Suppressor macrophage treated with lipopolysaccharide for 4 hours (primary cell): ENCODE data around the gene GK2.

Source experiments
- DNase-seq: peaks from one replicate; pipeline ENCODE4 v3.0.0-alpha.2; 2020

The GK2 gene

DNA sequence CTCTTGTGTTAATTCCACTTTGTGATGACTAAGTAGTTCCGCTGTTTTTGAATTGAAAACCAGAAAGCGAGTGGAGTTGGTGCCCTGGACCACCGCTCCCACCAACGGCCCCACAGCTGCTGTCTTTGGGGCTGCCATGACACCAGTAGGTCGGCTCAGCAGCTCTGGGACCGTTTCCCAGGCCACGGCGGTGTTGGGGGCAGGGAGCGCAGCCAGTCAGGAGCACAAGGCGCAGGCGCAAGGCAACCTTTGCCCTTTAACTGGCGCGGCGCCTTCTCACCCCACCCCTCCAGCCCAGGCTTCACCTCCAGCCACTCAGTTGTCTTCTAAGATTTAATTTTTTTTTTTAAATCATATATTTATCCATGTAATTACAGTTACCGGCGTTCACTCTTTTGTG, at the start of gene GK2:
Gene GK2, minus strand, starts transcription at position 166 of the 400 bp plus-strand sequence. Its CDS starts 28 bp downstream, at position 138.
- DNase-seq = no peak

- no peak for DNase-seq
Measured at GRCh38 chr4:79455216-79455615, 47.2 kb upstream of the GK2 start.

DNA sequence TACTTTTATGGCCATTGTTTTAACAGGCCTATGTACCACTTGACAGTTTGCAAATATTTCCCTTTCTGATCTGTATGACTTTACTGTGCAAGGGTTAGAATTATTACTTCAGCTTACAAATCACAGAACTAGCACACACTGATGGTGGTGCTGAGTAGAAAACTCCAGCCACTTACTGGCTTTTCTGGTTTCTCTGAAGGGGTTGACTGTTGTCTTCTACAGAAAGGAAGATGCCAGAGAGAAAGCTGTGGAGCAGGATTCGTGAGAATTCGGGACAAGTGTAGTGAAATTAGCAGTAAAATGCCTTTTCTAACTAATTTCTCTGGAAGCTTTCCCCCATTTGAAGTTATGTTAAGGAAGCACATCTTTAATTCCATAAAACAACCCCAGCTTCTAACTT, 46.6 kb upstream of the GK2 start:
- no peak for DNase-seq

GRCh38 chr4:79450053-79450452, 42.0 kb upstream of the GK2 start:
- no peak for DNase-seq

GRCh38 chr4:79446145-79446544, 38.1 kb upstream of the GK2 start:
- no peak for DNase-seq

GRCh38 chr4:79445371-79445781, 37.3 kb upstream of the GK2 start:
- no peak for DNase-seq

DNA sequence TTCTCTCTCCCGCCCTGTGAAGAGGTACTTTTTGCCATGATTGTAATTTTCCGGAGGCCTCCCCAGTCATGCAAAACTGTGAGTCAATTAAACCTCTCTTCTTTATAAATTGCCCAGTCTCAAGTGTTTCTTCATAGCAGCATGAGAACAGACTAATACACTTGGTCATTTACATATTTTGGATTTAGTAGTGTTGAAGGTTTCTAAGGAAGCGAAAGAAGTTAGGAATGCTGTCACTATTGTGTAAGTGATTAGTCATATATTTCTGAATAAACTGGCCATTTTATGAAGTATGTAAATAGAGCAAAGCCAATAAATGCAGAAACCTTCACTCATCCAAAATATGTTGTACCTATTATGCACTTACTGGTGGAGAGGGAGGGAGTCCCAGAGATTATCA, 34.4 kb upstream of the GK2 start:
- peak; percentile 1 for DNase-seq

DNA sequence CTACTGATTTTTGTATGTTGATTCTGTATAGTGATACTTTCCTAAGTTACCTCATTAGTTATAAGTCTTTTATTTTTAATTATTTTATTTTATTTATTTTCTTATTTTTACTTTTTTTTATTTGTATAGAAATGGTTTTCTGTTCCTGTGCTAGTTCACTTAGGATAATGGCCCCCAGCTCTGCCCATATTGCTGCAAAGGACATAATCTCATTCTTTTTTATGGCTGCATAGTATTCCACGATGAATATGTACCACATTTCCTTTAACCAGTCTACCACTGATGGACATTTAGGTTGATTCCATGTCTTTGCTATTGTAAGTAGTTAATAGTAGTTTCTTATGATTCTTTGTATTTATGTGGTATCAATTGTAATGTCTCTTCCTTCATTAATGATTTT, 31.5 kb upstream of the GK2 start:
- no peak for DNase-seq

DNA sequence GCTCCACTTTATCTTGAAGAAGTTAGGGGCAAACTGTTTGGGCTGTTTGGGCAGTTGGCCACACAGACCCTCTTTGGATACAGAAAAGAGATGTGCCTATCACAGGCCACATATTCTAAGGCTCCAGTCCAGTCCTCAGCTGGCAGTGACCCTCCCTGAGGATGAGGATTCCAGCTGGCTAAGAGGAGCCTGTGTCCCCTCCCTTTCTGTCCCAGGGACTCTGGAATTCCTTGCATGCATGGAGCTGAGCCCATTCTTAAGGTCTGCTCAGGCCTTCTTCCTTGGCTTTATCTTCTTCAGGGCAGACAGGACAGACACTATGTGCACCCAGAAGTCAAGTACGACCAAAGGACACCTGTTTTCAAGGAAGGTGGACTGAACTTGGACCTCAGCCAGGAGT, 23.8 kb upstream of the GK2 start:
- DNase-seq = no peak

GRCh38 chr4:79429113-79429903, 21.3 kb upstream of the GK2 start:
- no peak for DNase-seq

- DNase-seq = no peak
Measured at GRCh38 chr4:79426989-79427388, 19.0 kb upstream of the GK2 start.

- DNase-seq = no peak
Measured at GRCh38 chr4:79425586-79425985, 17.6 kb upstream of the GK2 start.

- DNase-seq = no peak
Measured at GRCh38 chr4:79421483-79421882, 13.5 kb upstream of the GK2 start.

DNA sequence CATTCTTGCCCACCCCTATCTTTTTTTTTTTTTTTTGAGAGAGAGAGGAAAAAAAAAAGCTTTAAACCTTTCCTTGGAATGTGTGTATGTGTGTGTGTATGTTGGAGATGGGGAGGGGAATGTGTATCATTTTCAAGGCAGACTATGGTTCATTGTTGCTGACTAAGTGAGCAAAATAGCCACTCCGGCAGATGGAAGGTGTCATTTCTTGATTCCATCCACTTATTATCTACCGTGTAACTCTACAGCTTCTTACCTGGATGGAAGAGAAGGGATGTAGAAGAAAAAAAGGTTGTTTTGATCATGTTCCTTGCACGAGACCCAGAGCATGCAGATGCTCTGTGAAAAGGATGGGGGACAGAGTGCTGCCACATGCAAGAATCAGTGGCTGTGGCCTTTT, 5.9 kb upstream of the GK2 start:
- DNase-seq = no peak

GRCh38 chr4:79413032-79413885, 5.2 kb upstream of the GK2 start:
- no peak for DNase-seq

DNA sequence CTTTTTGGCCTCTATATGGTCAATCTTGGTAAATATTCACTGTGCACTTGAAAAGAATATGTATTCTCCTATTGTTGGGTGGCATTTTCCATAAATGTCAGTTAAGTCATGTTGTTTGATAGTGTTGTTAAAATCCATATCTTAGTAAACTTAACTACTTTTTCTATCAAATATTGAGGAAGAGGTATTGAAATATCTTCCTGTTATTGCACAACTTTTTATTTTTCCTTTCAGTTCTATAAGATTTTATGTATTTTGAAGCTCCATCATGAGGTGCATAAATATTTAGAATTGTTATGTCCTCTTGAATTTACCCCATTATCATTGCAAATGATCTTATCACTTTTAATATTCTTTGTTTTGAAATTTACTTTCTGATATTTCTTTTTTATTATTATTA, 3.4 kb downstream of the GK2 start:
- no peak for DNase-seq

DNA sequence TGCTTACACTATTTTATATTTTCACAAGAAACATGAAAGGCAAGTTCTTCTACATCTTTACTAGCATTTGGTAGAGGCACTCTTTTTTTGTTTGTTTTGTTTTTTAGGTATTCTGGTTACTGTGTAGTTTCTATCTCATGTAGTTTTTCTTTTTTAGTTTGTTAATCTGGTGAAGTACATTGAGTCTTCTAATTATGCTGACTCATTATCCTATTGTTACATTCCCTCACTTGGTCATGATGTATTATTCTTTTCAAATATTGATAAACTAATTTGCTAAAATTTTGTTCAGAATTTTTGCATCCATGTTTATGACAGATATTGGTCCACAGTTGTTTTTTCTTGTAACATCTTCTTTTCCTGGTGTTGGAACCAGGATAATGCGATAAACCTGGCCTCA, 4.7 kb downstream of the GK2 start:
- no peak for DNase-seq

DNA sequence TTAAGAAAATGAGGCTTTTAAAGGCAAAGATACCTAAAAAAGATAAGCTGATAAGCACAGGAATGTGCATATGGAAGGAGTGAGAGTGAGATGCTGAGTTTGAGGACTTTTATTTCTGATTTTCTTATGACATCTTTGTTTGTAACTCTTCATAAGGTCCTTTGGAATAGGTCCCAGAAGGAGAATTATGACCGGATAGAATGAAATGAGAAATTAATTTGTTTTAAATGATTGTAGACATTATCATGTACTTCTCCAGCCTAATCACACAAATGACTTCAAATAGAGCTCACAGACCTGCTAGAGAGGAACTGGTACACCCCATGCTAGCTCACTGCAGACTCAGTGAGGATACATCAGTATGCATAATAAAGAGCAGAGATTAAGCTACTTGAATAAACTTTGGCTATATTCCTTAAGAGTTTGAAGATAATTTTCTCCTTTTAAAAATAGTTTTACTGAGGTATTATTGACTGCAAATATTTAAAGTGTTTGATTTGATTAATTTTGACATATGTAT, 5.6 kb downstream of the GK2 start:
- no peak for DNase-seq

GRCh38 chr4:79399076-79399475, 9.0 kb downstream of the GK2 start:
- peak; percentile 0 for DNase-seq

DNA sequence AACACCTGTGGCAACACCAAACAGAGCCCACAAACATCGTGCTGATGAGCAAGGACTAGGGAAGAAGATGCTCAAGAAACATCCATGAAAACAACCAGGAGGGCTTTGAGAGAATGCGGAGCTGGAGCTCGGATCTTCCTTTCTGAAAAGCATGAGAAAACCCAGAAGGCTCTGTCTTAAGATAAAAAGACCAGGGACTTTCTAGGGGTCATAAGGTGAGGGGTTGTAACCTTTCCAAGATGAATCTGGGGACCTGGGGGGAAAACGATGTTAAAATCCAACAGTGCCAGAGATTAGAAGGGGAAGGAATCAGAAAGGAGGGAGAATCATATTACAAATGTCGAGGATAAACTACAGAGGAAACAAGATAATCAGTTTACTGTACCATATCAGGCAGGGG, 10.1 kb downstream of the GK2 start:
- no peak for DNase-seq

- no peak for DNase-seq
Measured at GRCh38 chr4:79396794-79397193, 11.2 kb downstream of the GK2 start.

- no peak for DNase-seq
Measured at GRCh38 chr4:79395841-79396240, 12.2 kb downstream of the GK2 start.

- DNase-seq = no peak
Measured at GRCh38 chr4:79390890-79391289, 17.1 kb downstream of the GK2 start.

- no peak for DNase-seq
Measured at GRCh38 chr4:79385641-79386040, 22.4 kb downstream of the GK2 start.
